Epithelial cell of proximal tubule (primary cell): Measurements from ENCODE around the gene PACSIN3. TPM values are rescaled to one million over a fixed set of nuclear protein-coding genes. Genes with fewer than 3 reads are reported as not detected.

ENCODE experiments used
- DNase-seq: peaks from one replicate; pipeline ENCODE4 v3.0.0-alpha.2; 2011; ENCODE audit warnings: low read depth
- H3K4me3 ChIP-seq: 2 replicates; pipeline ENCODE4 v1.5.1; 2011; ENCODE audit warnings: low read depth, mild to moderate bottlenecking, low read length
- total RNA-seq: library from RNA; depleted of rRNA; stranded (reverse); fragments of >200 nt; gene quantifications from 2 replicates; pipeline ENCODE4 v1.2.3, GENCODE V29; 2015
- TF ChIP-seq, protein P1 (sequence below): conservative IDR thresholded peaks from 2 replicates; pipeline ENCODE4 v1.5.1; 2012; ENCODE audit warnings: low read depth, mild to moderate bottlenecking, low read length

Gene PACSIN3
- total RNA-seq, 1 donor from 2014 or later, result 74.4 TPM

DNA sequence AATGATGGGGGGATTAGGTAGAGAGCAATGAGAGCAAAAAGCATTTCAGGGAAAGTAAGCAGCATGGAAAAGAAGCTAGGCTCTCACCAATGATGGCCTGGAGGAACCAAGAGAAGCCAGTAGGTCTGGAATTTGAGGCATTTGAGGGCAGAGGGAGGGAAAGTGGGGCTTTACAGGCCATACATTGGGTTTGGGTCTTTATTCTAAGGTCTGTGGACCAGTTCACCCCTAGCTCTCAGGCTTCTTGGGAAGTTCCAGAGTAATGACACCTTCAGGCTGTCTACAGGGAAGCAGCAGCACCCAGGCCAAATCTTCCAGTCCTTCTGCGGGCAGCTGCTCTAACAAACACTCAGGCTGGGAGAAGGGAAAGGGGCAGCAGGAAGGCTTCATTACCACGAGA, 39.0 kb downstream of the PACSIN3 start:
- TF ChIP-seq, protein P1, sequence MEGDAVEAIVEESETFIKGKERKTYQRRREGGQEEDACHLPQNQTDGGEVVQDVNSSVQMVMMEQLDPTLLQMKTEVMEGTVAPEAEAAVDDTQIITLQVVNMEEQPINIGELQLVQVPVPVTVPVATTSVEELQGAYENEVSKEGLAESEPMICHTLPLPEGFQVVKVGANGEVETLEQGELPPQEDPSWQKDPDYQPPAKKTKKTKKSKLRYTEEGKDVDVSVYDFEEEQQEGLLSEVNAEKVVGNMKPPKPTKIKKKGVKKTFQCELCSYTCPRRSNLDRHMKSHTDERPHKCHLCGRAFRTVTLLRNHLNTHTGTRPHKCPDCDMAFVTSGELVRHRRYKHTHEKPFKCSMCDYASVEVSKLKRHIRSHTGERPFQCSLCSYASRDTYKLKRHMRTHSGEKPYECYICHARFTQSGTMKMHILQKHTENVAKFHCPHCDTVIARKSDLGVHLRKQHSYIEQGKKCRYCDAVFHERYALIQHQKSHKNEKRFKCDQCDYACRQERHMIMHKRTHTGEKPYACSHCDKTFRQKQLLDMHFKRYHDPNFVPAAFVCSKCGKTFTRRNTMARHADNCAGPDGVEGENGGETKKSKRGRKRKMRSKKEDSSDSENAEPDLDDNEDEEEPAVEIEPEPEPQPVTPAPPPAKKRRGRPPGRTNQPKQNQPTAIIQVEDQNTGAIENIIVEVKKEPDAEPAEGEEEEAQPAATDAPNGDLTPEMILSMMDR, result no peak
- H3K4me3 ChIP-seq, result no peak overlapping the region
- no peak for DNase-seq

DNA sequence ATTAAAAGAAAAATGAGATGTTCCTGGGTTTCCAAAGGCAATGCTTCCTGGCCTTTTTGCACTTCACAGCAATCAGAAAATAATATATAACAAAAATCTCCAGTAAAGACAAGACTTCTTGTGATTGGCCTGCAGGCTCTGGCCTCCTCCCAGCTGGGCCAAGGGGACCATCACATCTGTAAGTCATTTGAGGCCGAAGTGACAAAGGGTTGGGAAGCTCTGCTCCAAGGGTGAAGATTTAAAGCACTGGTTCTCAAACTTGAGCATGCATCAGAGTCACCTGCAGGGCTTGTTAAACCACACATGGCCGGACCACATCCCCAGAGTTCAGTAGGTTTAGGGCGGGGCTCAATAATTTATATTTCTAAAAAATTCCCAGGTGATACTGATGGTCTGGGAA, 41.7 kb downstream of the PACSIN3 start:
- TF ChIP-seq, protein P1, result no peak
- no peak for DNase-seq
- no peak overlapping the region for H3K4me3 ChIP-seq

DNA sequence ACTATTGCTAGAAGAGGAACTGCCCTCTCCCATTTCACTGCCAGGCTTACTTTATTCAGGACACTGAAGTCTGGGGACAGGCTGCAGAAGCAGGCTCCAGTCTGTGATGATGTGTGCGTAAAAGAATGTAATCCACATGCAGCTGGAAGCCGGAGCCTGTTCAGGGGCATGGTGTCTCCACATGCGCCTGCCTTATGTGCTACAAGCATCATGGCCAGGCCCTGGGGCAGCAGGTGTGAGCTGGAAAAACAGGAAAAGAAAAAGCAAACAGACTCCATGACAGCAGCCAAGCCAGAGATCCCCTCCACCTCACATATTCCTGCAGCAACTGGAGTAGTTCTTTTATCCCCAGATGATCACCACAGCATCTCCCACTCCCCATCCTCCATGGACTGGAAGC, 42.9 kb downstream of the PACSIN3 start:
- DNase-seq, result no peak
- TF ChIP-seq, protein P1, result no peak
- H3K4me3 ChIP-seq, result no peak overlapping the region

DNA sequence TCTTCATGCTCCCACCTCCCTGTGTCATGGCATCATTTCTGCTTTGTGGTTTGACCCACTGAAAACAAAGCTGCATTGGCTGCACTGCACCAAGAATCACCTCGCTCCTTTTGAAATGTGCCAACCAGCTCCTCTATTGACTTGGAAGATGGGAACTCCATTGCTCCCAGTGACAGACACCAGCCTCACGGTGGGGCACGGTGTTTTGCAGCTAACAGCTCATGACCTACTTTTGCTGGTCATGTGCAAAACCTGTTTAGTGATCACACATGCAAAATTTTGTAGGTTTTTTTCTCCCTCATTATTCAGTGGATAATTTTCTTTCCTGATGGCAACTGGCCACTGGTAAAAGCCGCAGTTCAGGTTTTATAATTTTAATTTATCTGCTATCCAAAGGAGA, 46.4 kb downstream of the PACSIN3 start:
- DNase-seq, result no peak
- TF ChIP-seq, protein P1, result no peak
- H3K4me3 ChIP-seq, result no peak overlapping the region

DNA sequence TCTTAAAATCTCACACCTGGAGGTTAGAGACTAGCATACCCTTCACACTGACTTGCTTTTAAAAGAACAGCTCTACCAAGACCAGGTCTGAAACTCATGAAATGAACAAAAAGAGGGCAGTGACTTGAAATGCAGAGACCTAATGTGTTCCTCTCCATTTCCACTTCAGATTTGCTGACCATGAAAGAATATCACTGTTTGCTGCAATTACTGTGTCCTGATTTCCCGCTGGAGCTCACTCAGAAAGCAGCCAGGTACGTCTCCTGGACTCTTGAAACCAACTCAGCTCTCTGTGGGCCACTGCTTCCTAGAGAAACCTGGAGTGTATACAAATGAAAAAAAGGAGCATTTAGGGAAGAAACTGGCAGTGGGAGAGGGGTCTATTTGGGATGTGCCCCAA, 48.8 kb downstream of the PACSIN3 start:
- H3K4me3 ChIP-seq, result no peak overlapping the region
- DNase-seq, result no peak
- TF ChIP-seq, protein P1, result no peak

DNA sequence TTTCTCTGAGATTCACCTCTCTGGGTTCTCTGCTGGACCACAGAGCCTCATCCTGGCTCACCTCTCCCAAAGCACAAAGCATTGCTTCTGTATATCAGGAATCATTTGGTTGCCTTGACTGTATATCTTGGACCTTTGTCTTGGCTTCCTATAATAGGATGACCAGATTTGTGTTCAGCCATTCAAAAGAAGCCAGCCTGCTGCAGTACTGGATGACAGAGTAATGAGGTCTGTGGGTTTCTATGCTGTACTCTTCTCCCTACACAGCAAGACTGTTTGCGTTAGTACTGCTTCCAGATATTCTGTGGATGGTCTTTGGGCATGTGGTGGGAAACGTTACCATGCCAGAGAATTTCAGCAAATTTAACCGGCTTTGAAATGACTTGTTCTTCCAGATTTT, 49.3 kb downstream of the PACSIN3 start:
- TF ChIP-seq, protein P1, result no peak
- DNase-seq, result no peak
- H3K4me3 ChIP-seq, result no peak overlapping the region

DNA sequence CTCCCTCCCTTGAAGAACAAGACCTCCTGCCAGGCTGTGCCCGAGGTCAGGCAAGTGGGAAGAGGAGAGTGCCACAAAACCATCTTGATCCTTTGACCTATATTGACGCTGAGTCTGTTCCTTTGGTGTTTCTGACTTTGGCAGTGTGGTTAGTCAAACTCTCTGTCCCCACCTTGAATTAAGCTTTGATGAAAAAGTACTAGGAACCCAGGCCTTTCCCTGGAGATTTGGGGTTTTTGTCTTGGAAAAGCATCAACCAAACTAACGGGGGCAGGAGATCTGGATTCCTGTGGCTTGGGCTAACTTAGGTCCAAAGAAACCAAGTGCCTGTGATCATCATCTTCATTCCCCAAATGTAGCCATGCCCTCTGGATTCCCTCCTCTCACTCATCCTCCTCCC, 49.9 kb downstream of the PACSIN3 start:
- H3K4me3 ChIP-seq, result no peak overlapping the region
- TF ChIP-seq, protein P1, result no peak
- no peak for DNase-seq
